Measurements from ENCODE around the gene RBM22.

Gene RBM22

DNA sequence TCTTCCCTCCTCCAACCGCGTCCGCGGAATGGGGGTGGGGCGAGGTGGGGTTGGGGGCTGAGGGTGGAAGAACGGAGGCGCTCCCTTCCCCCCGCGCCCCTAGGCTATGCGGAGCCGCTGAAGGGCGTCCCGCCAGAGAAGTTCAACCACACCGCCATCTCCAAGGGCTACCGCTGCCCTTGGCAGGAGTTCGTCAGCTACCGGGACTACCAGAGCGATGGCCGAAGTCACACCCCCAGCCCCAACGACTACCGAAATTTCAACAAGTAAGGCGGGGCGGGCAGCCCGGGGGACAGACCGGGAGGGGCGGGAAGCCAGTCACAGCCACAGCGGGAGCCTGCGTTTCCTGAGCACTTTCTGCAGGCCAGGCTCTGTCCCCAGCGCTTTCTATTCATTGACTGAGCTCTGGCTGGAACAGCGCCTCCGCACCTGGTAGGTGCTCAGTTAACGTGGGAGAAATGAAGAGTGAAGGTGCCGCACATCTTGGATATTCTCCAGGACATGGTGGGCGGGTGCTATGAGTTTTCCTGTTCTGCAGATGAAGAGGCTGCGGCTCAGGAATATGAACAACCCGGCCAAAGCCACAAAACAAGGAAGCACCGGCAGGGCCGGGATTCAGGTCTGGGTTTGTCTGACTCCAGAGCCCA, 28.5 kb downstream of the RBM22 start:
- peak; percentile 14 for DNase-seq

DNA sequence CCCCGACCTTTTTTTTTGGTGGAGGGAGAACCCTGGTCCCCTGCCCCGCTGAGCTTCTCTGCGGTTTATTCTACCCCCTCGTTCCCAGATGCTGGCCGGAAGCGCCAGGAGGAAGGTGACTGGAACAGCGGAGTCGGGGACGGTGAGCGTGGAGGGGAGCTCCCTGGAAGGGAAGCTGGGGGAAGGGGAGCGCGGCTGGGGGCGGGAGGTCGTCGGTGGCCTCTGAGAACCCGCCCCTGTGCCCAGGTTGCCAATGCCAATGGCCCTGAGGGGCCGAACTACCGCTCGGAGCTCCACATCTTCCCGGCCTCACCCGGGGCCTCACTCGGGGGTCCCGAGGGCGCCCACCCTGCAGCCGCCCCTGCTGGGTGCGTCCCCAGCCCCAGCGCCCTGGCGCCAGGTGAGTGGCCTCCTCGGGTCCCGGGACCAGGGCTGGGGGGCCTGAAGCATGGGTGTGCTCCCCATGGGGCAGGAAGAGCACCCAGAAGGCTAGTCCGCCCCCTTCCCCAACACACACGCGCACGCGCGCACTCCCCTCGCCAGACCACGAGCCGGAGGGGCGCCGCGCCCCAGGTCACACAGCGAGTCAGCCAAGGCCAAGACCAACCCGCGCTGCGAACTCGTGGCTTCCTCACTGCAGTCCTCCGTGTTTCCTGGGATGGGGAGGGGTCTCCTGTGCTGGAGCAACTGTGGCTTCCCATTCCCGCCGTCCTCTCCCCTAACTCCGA, 29.2 kb downstream of the RBM22 start:
- DNase-seq, result no peak

DNA sequence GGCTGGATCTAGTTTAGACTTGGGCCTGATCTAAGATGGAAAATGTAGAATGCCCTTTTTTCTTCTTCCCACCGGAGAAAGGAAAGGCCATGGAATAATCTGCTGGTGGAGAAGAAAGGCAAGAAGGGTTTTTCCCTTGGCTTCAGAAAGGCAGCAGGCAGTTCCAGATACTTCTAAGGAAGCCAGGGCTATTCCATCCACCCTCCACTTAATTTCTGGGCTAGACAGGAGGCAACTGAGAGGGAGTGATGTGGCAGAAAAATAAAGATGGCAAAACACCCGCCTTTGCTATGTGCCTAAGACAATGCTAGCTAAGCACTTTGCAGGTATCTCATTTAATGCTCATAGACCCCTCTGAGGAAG, 29.9 kb downstream of the RBM22 start:
- no peak for DNase-seq

DNA sequence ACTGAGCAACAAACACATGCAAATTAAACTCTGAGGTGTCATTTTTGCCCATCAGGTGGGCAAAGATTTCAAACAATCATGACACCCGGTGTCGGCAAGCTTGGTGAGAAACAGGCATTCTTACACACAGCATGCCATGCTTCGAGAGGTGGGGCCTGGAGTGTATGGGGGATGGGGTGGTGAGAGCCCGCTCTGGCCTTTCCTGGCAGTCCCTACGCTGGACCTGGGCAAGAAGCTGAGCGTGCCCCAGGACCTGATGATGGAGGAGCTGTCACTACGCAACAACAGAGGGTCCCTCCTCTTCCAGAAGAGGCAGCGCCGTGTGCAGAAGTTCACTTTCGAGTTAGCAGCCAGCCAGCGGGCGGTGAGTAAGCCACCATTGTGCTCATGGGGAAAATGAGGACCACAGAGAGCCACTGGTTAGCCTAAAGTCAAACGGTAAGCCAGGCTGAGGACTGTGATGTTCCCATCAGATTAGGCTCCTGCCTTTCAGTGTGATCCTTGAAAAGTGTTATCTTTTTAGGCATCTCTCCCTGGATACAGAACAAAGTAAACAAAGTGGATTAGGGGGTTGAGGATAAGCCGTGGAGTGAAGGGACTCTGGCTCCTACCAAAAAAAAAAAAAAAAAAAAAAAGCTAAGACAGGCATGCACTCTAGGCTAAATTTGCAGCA, 30.5 kb downstream of the RBM22 start:
- DNase-seq, result no peak

DNA sequence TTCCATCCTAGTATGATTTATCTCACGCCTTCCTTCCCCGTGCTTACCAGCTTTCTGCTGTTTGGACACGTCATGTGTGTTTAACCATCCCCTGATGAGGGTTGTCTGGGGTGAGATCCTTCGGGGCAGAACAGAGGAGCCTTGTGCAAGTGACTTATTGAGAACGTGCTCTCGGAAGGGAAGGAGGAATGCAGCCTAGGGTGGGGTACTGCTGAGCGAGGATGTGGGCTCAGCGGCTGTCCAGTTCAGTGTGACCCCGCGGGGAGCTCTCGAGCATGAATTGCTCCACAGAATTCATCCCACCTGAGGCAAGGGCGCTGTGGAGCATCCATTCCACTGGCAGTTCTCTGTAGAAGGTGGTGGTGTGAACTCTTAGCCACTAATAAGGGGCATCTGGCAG, 35.8 kb downstream of the RBM22 start:
- DNase-seq, result no peak

DNA sequence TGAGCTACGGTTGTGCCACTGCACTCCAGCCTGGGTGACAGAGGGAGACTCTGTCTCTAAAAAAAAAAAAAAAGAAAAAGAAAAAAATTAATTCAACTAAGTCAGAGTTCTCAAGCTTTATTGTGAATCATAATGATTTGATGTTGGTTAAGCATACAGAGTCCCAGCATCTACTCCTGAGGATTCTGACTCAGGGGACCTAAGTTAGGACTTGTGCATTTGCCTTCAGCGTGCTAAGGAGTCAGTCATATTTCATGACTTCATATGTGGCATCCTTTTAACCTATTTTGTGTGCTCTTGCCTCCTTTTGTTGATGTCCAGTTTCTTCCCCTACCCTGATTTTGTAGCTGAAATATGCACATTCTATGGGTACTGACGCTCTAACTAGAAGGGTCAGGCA, 36.9 kb downstream of the RBM22 start:
- no peak for DNase-seq

DNA sequence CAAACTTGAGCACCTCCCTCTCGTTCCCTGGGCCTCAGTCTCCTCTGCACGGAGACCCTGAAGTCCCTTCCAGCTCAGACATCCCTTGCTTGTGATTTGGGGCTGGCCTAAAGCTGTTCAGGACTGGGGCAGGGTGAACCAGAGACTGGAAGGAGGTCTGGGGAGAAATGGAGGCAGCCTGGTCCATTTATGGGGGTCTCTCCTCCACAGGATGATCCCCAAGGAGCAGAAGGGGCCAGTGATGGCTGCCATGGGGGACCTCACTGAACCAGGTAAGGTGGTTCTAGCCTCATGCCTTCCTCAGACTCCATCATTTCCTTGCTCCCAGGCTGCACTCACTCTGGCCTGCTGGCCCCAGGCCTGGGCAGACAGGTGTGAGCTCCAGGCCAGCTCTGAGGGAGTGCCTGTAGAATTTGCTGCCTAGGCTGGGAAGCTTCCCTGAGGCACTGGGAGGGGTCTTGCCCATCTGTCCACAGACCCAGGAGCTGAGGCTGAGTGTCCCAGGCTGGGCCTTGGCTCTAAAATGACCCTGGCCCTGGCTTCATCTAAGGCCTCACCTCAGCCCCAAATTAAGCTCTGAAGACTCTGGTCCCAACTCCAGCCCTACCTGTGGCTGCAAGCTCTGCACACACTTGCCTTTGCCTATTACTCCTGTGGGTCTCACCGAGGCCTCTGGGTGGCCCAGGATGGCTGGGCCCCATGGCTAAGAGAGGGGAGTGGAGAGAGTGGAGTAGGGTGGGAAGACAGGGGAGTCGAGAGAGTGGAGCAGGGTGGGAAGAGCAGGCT, 37.9 kb downstream of the RBM22 start:
- no peak for DNase-seq

DNA sequence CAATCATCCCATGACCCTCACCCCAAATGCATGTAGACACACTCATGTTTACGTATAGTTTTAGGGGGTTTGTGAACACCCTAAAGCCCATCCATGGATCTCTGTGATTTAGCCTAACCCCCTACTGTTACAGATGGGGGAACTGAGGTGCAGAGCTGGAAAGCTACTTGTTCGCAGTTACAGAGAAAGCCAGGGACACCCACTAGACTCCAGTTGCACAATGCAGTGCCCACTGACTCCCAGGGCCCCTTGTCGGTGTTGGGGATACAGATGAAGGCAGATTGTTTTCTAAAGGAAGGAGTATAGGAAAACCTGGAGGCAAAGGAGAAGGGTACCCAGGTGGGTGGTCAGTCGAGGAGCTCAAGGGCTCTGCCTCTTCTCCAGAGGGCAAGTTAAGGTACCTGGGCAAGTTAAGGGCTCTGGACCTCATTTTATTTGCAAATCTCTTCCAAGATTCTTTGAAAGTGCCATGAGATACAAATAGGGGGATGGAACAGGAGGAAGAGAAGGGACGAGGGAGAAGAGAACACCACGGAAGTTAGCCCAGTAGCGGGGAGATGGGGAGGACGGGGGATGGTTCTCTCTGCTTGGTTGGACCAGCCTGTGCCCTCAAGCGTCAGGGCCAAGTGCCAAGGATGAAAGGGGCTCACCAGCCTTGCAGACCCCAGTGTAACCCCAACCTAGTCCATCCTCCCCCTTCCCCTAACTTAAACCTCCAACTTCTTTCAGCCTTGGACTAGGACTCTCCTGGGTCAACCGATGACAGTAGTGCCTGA, 38.9 kb downstream of the RBM22 start:
- DNase-seq, result no peak

DNA sequence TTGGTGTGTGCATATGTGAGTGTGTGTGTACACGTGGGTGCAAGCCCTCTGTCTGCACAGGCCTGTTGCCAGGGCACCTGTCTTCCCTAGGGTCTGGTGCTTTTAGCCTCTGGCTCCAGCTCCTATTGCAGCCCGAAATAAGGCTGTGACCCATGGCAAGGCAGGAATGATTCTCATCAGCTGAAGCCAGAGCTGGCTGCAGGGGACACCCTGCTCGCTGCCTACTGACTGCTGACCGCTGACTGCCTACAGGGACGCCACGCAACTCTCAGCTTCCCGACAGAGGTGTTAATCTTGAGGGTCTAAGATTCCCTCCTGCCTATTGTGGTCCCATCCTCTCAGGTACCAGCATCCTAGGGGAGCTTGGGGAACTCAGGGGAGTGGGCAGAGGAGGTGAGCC, 39.8 kb downstream of the RBM22 start, which contains the start of gene MYOZ3:
Gene MYOZ3 (plus strand): TSS at position 166 of the 400 bp plus-strand sequence. CDS start 1,691 bp downstream, outside the sequence.
- DNase-seq, result no peak

DNA sequence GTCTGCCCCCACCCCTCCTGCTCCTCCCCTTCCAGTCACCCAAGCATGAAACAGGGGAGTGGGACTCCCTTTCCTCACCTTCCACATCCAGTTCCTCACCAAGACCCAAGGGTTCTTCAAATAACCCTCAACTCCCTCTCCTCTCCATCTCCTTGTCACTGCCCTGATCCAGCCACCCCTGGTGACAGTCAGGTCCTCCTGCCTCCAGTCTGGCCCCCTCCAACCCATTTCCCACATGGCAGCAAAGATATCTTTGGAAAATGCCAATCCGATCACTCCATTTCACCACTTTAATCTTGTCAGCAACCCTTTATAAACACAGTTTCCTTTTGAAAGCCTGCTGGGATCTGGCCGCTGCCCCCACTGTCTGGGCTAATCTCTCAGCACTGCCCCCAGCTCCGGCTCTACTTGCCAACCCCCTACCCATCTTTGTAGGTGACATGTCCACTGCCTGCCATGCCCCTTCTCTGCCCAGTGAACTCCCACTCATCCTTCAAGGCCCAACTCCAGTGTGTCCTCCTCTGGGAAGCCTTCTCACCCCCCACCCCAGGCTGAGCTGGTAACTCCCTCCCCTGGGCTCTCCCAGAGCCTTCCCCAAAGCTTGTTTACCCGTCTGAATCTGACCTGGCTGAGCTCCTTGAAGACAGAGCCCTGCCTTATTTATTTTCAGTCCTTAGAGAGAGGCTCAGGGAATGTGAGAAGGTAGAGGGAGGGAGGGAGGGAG, 40.6 kb downstream of the RBM22 start:
- DNase-seq, result no peak

DNA sequence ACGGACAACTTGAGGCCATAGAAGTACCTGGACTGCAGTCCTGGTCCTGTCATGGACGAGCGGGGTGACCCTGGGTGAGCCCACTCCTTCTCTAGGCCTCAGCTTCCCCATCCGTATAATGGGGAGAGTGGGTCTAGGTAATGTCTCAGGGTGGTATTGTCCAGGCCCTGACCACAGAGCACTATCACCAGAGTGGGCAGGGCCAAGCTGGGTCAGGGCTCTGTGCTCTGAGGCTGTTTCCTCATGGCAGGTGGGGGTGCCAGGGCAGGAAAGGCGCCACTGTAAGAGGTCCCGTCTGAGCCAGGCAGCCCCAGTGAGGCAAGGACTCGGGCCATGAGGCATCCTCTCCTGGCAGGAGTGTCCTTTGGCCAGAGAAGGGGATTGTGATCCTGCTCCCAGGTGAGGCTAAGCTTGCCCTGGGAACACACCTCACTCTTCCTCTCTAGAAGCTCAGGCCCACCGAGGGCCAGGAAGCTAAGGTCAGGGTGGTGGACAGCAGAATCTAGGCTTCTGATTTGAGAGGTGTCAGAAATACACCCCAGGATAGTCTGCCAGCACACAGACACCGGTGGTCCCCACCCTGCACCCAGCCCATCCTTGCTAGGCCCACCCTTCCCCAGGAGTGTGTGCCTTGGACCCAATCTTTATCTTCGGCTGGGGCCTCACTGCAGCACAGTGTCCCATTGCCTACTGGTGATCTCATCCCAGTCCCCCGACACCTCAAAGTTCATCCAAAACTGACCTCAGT, 41.3 kb downstream of the RBM22 start:
- DNase-seq, result no peak

DNA sequence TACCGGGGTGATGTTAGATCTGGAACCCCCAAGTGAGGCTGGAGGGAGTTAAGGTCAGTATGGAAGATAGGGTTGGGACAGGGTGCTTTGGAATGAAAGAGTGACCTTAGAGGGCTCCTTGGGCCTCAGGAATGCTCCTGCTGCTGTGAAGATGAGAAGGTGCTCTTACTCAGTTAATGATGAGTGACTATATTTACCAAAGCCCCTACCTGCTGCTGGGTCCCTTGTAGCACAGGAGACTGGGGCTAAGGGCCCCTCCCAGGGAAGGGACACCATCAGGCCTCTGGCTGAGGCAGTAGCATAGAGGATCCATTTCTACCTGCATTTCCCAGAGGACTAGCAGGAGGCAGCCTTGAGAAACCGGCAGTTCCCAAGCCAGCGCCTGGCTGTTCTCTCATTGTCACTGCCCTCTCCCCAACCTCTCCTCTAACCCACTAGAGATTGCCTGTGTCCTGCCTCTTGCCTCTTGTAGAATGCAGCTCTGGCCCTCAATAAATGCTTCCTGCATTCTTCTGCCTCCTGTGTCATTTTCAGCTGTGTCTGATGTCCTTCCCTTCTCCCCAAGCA, 42.1 kb downstream of the RBM22 start:
- no peak for DNase-seq

DNA sequence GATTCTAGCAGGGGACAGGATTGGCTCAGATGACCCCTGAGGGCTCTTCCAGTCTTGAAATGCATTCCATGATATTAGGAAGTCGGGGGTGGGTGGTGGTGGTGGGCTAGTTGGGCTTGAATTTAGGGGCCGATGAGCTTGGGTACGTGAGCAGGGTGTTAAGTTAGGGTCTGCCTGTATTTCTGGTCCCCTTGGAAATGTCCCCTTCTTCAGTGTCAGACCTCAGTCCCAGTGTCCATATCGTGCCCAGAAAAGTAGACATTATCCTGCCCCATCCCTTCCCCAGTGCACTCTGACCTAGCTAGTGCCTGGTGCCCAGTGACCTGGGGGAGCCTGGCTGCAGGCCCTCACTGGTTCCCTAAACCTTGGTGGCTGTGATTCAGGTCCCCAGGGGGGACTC, 42.7 kb downstream of the RBM22 start:
- no peak for DNase-seq

DNA sequence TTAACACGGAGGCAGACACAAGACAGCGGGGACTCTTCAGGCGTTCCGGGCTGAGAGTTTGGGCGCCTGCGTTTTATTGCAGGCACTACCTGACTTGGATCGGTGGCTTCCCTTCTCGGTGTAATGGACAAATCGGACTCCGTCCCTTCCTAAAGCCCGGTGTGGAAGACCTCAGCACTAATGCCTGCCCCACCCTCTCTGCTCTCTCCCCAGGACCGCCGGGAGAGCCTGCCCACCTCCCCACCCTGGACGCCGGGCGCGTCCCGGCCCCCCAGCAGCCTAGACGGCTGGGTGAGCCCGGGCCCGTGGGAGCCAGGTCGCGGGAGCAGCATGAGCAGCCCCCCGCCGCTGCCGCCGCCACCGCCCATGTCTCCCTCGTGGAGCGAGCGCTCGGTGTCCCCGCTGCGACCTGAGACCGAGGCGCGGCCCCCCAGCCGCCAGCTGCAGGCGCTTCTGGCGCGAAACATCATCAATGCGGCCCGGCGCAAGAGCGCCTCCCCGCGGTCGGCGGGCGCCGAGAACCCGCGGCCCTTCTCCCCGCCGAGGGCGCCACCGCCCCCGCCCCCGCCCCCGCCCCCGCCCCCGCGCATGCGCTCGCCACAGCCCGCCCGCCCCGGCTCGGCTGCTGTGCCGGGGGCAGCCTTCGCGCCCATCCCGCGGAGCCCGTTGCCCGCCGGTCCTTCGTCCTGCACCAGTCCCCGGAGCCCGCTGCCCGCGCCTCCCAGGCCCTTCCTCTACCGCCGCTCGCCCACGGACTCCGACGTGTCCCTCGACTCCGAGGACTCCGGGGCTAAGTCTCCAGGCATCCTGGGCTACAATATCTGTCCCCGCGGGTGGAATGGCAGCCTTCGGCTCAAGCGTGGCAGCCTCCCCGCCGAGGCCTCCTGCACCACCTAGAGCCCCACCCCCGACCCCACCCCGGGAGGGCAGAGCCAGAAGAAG, 44.4 kb downstream of the RBM22 start:
- peak; percentile 83 for DNase-seq

DNA sequence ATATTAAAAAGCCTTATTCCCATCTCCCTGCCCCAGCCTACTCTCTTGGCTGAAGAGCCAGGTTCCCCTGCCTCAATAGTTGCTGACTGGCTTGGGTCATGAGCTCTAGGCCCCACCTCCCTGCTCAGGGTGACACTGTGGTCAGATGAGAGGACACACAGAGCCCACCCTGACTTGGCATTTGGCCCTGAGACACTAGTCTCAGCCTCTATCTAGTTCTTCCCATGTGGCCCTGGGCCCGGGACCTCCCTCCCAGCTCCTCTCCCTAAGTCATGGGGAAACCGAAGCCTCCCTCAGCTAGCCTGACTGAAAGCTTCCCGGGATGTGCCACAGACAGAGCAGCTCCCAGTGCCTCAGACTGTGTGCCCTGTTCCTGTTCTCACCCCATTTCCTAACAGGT, 45.6 kb downstream of the RBM22 start:
- no peak for DNase-seq

DNA sequence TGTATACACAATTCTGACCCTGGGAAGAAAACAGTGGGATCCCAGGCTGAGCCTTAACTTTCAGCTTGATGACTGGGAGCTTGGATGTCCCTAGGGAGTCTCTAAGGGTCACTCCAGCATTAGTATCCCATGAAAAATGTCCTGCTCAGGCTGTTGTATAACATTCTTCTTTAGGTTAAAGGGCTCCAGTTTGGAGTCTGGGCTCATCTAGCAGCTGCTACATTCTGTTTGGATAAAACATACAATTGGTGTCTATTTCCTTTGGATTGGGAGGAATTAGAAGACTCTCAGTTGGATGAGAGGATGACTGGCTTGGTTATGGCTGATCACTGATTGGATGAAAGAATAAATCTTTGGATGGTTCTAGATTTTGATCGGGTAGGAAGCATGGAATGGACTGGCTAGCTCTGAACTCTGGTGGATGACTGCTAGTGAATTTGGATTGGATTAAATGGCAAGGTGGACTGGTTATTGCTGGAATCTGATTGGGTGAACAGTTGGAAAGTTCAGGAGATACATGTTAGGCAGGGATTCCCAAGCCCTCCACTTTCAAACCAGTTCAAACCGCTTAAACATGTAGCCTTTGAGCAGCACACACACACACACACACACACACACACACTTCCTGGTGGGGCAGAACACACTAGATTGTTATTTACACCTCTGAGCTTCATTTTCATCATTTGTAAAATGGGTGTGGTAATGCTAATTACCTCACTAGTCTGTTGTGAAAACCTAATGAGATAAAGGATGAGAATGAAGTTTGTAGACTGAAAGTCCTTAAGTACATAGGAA, 46.9 kb downstream of the RBM22 start:
- DNase-seq, result no peak

DNA sequence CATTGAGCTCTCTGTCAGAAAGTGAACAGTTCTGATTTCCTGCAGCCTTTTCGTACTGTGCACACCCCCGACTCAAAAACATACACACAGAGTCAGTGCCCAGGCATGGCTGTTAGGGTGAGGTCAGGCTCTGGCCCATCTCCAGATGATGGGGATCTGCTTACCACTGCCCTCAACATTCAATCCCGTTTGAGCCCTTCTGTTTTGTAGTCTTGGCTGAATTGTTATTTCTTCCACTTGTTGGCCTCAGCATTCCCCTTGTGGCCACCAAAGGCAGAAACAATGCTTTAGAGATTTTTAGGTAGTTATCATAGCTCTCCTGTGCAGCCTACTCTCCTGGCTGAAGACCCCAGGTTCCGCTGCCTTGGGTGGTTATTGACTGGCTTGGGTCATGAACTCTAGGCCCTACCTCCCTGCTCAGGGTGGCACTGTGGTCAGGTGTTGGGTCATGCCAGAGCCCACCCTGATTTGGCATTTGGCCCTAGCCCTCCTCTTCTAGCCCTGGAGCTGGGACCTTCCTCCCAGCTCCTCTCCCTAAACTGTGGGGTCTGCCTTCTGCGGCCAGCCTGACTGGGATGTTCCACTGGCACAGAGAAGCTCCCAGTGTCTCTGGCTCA, 47.6 kb downstream of the RBM22 start:
- no peak for DNase-seq
